Breast epithelium (tissue), 4 donors: Measurements from ENCODE around the gene RSBN1L. TPM values are rescaled to one million over a fixed set of nuclear protein-coding genes. Genes with fewer than 3 reads are reported as not detected.
A peak's percentile ranks its signal among the peaks of the same experiment; 100 is the strongest.
"Not testable (repeated sequence)": the region's sequence is repeated elsewhere in the genome, so short reads cannot be mapped to it uniquely, and the experiment has no call there.

Source experiments
- DNase-seq, 2 donors: peaks; one replicate each; pipeline ENCODE4 v3.0.0-alpha.2; 2019; ENCODE audit warnings: low spot score in 2 of 2
- H3K27ac ChIP-seq, 2 donors: fragments of 200-600 bp; sonication (generic) in 1 of 2; one replicate each; pipeline ENCODE4 v1.5.1; 2016 to 2019; ENCODE audit warnings: mild to moderate bottlenecking in 1 of 2
- H3K27me3 ChIP-seq, 2 donors: fragments of 200-600 bp; sonication (generic) in 1 of 2; one replicate each; pipeline versions ENCODE4 v1.5.1 to v1.6.0; 2017 to 2019; ENCODE audit warnings: control low read depth in 1 of 2, mild to moderate bottlenecking in 1 of 2
- H3K36me3 ChIP-seq: fragments of 200-600 bp; one replicate; pipeline ENCODE4 v1.5.1; 2019
- H3K4me1 ChIP-seq, 2 donors: fragments of 200-600 bp; sonication (generic); one replicate each; pipeline ENCODE4 v1.5.1; 2016 to 2019; ENCODE audit warnings: control low read depth in 1 of 2
- H3K4me3 ChIP-seq, 3 donors: fragments of 200-600 bp; sonication (generic); 1 replicate in 2 of 3; 2 replicates in 1 of 3; pipeline ENCODE4 v1.5.1; 2016 to 2019; ENCODE audit warnings: mild to moderate bottlenecking in 3 of 3, moderate library complexity in 2 of 3
- H3K9me3 ChIP-seq, 2 donors: fragments of 200-600 bp; sonication (generic) in 1 of 2; one replicate each; pipeline ENCODE4 v1.5.1; 2016 to 2019; ENCODE audit warnings: control low read depth in 1 of 2
- CTCF ChIP-seq, 3 donors: fragments of 450-650 bp; IDR thresholded peaks; one replicate each; pipeline ENCODE4 v1.5.1; 2016 to 2017; ENCODE audit warnings: antibody characterized with exemption in 3 of 3, mild to moderate bottlenecking in 3 of 3, moderate library complexity in 3 of 3
- POLR2A ChIP-seq: fragments of 450-650 bp; IDR thresholded peaks from one replicate; pipeline ENCODE4 v1.6.1; 2016; ENCODE audit warnings: antibody characterized with exemption, mild to moderate bottlenecking, moderate library complexity
- POLR2AphosphoS5 ChIP-seq, 3 donors: sonication (generic); formaldehyde crosslinking; IDR thresholded peaks; one replicate each; pipeline ENCODE4 v1.6.1; 2017; ENCODE audit warnings: antibody characterized with exemption in 3 of 3
- intact Hi-C: fragments of 100-400 bp; cut with DNase I; formaldehyde crosslinking; loops from one replicate; pipeline ENCODE4 v1.15.1; 2023; ENCODE audit warnings: low total_unique reads
- total RNA-seq, 3 donors: library from RNA; depleted of rRNA; stranded (reverse); fragments of >200 nt; gene quantifications; one replicate each; pipeline ENCODE4 v1.1.0, GENCODE V29; 2016

RSBN1L gene
- total RNA-seq, 3 donors from 2014 or later, result 13.9 to 34.5 (median 29.8) TPM

- TF ChIP-seq POLR2AphosphoS5 (IDR thresholded peaks at IDR 0.05), result no peak
- TF ChIP-seq CTCF (IDR thresholded peaks at IDR 0.05), result no peak
- no peak for TF ChIP-seq POLR2A
- H3K27ac ChIP-seq, result peak overlapping the region; percentile 2 to 98
- H3K36me3 ChIP-seq, result no peaks in the 10 kb centered on the region
- peaks cover 0 to 4% of the 10 kb centered on the region in 2 donors for H3K4me1 ChIP-seq
- no peak for DNase-seq
- peak overlapping the region in 1 of 3 donors; percentile 95 for H3K4me3 ChIP-seq
- no peaks in the 10 kb centered on the region for H3K27me3 ChIP-seq
- no peaks in the 10 kb centered on the region for H3K9me3 ChIP-seq
- intact Hi-C loops, result no loop called here
Observed at GRCh38 chr7:77699056-77699455, 2.8 kb downstream of the RSBN1L start.

GRCh38 chr7:77702513-77702912, 6.3 kb downstream of the RSBN1L start:
- intact Hi-C loops, result no loop called here
- H3K27ac ChIP-seq, result no peak overlapping the region
- no peak for DNase-seq
- no peaks in the 10 kb centered on the region for H3K9me3 ChIP-seq
- H3K4me3 ChIP-seq, result no peak overlapping the region
- peaks cover 0 to 4% of the 10 kb centered on the region in 2 donors for H3K4me1 ChIP-seq
- TF ChIP-seq CTCF (IDR thresholded peaks at IDR 0.05), result no peak
- no peak for TF ChIP-seq POLR2A
- no peak for TF ChIP-seq POLR2AphosphoS5 (IDR thresholded peaks at IDR 0.05)
- no peaks in the 10 kb centered on the region for H3K36me3 ChIP-seq
- no peaks in the 10 kb centered on the region for H3K27me3 ChIP-seq

GRCh38 chr7:77702968-77703472, 6.8 kb downstream of the RSBN1L start:
- DNase-seq, result no peak
- H3K9me3 ChIP-seq, result no peaks in the 10 kb centered on the region
- peaks cover 0 to 1% of the 10 kb centered on the region in 2 donors for H3K4me1 ChIP-seq
- intact Hi-C loops, result no loop called here
- H3K27ac ChIP-seq, result no peak overlapping the region
- H3K36me3 ChIP-seq, result no peaks in the 10 kb centered on the region
- no peak for TF ChIP-seq POLR2AphosphoS5 (IDR thresholded peaks at IDR 0.05)
- no peak for TF ChIP-seq CTCF (IDR thresholded peaks at IDR 0.05)
- no peak for TF ChIP-seq POLR2A
- H3K4me3 ChIP-seq, result no peak overlapping the region
- no peaks in the 10 kb centered on the region for H3K27me3 ChIP-seq

- H3K27ac ChIP-seq, intact Hi-C loops, DNase-seq, H3K27me3 ChIP-seq, H3K4me3 ChIP-seq, H3K9me3 ChIP-seq, H3K4me1 ChIP-seq, H3K36me3 ChIP-seq: not testable (repeated sequence)
Observed at GRCh38 chr7:77703669-77704068, 7.4 kb downstream of the RSBN1L start.

GRCh38 chr7:77707504-77707992, 11.3 kb downstream of the RSBN1L start:
- Histone ChIP-seq H3K4me3 (no peak overlapping the region), H3K36me3 (no peaks in the 10 kb centered on the region), H3K9me3 (no peaks in the 10 kb centered on the region), H3K27ac (no peak overlapping the region), H3K4me1 (no peaks in the 10 kb centered on the region), H3K27me3 (no peaks in the 10 kb centered on the region)
- intact Hi-C loops, result no loop called here
- DNase-seq, result no peak
- no peak for TF ChIP-seq POLR2A
- TF ChIP-seq CTCF (IDR thresholded peaks at IDR 0.05), result no peak
- no peak for TF ChIP-seq POLR2AphosphoS5 (IDR thresholded peaks at IDR 0.05)

- H3K36me3 ChIP-seq, result no peaks in the 10 kb centered on the region
- H3K9me3 ChIP-seq, result no peaks in the 10 kb centered on the region
- H3K4me1 ChIP-seq, result no peaks in the 10 kb centered on the region
- TF ChIP-seq POLR2AphosphoS5 (IDR thresholded peaks at IDR 0.05) (no peak), POLR2A (no peak), CTCF (IDR thresholded peaks at IDR 0.05) (no peak)
- no peaks in the 10 kb centered on the region for H3K27me3 ChIP-seq
- H3K27ac ChIP-seq, result no peak overlapping the region
- intact Hi-C loops, result no loop called here
- DNase-seq, result no peak
- no peak overlapping the region for H3K4me3 ChIP-seq
Observed at GRCh38 chr7:77710067-77710466, 13.8 kb downstream of the RSBN1L start.
